Body of pancreas (tissue), 4 donors: ENCODE data around the gene HNRNPL. TPM values are rescaled to one million over a fixed set of nuclear protein-coding genes. Genes with fewer than 3 reads are reported as not detected.

Experiments
- ATAC-seq: fragments of 150-250 bp; one replicate; pipeline ENCODE4 v1.9.1; 2016
- DNase-seq, 4 donors: peaks; one replicate each; pipeline ENCODE4 v3.0.0-alpha.2; 2019
- H3K27ac ChIP-seq, 4 donors: fragments of 200-600 bp; sonication (generic); 1 replicate in 3 of 4; 2 replicates in 1 of 4; pipeline versions ENCODE4 v1.5.1 to v1.6.1; 2016 to 2019; ENCODE audit warnings: mild to moderate bottlenecking in 1 of 4, mixed read lengths in 1 of 4, moderate library complexity in 1 of 4
- H3K27me3 ChIP-seq, 2 donors: fragments of 200-600 bp; sonication (generic); one replicate each; pipeline ENCODE4 v1.6.0; 2016; ENCODE audit warnings: mild to moderate bottlenecking in 1 of 2
- H3K36me3 ChIP-seq, 2 donors: fragments of 200-600 bp; sonication (generic); replicated peaks in 1 of 2; 2 replicates each; pipeline ENCODE4 v1.5.1; 2016; ENCODE audit warnings: low read depth in 2 of 2; ENCODE audit not compliant: insufficient read depth in 1 of 2
- H3K4me1 ChIP-seq: fragments of 200-600 bp; sonication (generic); one replicate; pipeline ENCODE4 v1.6.0; 2016
- H3K4me3 ChIP-seq, 2 donors: fragments of 200-600 bp; sonication (generic); 1 replicate in 1 of 2; 2 replicates in 1 of 2; pipeline ENCODE4 v1.5.1; 2016 to 2019
- H3K9me3 ChIP-seq, 3 donors: fragments of 200-600 bp; sonication (generic); 1 replicate in 2 of 3; 2 replicates in 1 of 3; pipeline ENCODE4 v1.5.1; 2016
- POLR2A ChIP-seq, 3 donors: fragments of 450-650 bp; IDR thresholded peaks; one replicate each; pipeline ENCODE4 v1.6.1; 2016; ENCODE audit warnings: antibody characterized with exemption in 3 of 3, mild to moderate bottlenecking in 2 of 3
- WGBS, 2 donors: methylation state at CpG; one replicate each; pipeline ENCODE4 v1.1.5; 2017; 5-methylcytosine and 5-hydroxymethylcytosine counted together
- intact Hi-C: fragments of 100-400 bp; cut with DNase I; formaldehyde crosslinking; loops from one replicate; pipeline ENCODE4 v1.15.1; 2023
- total RNA-seq, 2 donors: library from RNA; depleted of rRNA; stranded (reverse); fragments of >200 nt; gene quantifications; one replicate each; pipeline ENCODE4 v1.1.0, GENCODE V29; 2016
- TF ChIP-seq, protein P1 (sequence below), 7 experiments: fragments of 450-650 bp in 4 of 7; fragments of 200-600 bp in 3 of 7; sonication (generic) in 3 of 7; IDR thresholded peaks; one replicate each; pipeline ENCODE4 v1.5.1; 2016 to 2019; ENCODE audit warnings: antibody characterized with exemption in 7 of 7

Gene HNRNPL
- 100 to 1,000 TPM in 1 of 2 donors, 10 to 100 TPM in 1; 80.4 to 139 TPM for total RNA-seq

GRCh38 chr19:38849860-38850435 lies at the start of gene HNRNPL:
Gene HNRNPL, minus strand, starts transcription at chr19:38849986. Its CDS starts 20 bp downstream, at chr19:38849966.
- peak in 3 of 4 donors; percentile 100 for DNase-seq
- Histone ChIP-seq H3K27me3 (no peaks in the 10 kb centered on the region), H3K27ac (peak within 1 kb of the TSS; percentile 100), H3K4me3 (peak within 1 kb of the TSS; percentile 17 to 34), H3K36me3 (peaks cover 10 to 20% of the 10 kb centered on the region in 2 donors), H3K9me3 (no peaks in the 10 kb centered on the region), H3K4me1 (peaks cover 46% of the 10 kb centered on the region)
- intact Hi-C loops, result no loop called here
- ATAC-seq, result peak; percentile 74
- 0 to 1% methylated on average over 18 to 41 of the region's 50 CpGs for WGBS, 2 donors
- TF ChIP-seq, protein P1, sequence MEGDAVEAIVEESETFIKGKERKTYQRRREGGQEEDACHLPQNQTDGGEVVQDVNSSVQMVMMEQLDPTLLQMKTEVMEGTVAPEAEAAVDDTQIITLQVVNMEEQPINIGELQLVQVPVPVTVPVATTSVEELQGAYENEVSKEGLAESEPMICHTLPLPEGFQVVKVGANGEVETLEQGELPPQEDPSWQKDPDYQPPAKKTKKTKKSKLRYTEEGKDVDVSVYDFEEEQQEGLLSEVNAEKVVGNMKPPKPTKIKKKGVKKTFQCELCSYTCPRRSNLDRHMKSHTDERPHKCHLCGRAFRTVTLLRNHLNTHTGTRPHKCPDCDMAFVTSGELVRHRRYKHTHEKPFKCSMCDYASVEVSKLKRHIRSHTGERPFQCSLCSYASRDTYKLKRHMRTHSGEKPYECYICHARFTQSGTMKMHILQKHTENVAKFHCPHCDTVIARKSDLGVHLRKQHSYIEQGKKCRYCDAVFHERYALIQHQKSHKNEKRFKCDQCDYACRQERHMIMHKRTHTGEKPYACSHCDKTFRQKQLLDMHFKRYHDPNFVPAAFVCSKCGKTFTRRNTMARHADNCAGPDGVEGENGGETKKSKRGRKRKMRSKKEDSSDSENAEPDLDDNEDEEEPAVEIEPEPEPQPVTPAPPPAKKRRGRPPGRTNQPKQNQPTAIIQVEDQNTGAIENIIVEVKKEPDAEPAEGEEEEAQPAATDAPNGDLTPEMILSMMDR (IDR thresholded peaks at IDR 0.05), result peak in 6 of 7 experiments; percentile 16 to 73 (median 40)
- TF ChIP-seq POLR2A (IDR thresholded peaks at IDR 0.05), result peak; percentile 87 to 95 (median 93)

DNA sequence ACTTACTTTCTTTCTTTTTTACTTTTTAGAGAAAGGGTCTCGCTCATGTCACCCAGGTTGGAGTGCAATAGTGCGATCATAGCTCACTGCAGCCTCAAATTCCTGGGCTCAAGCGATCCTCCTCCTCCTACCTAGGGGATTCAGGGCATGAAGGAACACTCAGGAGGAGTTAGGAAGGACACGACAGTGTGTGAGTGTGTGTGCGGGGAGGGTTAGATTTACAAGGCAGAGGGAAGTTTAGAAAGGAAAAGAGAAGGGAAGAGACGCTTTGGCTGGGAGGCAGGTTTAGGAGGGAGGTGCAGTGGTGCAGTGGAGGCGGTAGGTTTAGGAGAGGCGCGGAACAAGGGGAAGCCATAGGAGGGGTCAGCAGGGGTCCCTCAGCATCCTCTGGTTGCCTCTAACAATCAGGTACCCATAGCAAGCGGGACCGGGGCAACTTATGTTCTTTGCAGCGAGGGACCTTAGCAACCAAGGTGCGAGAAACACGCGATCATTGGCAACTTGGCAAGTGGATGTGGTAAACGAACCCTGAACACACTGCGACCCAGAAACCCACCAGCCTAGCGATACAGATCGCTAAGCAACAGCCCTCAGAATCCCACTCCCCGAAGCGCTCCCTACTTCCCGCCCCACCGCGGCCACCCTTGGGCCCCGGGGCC lies 49.1 kb upstream of the HNRNPL start:
- Histone ChIP-seq H3K27me3 (no peaks in the 10 kb centered on the region), H3K27ac (peak overlapping the region; percentile 67 to 88 (median 74)), H3K4me1 (peaks cover 32% of the 10 kb centered on the region), H3K9me3 (no peaks in the 10 kb centered on the region), H3K4me3 (peak overlapping the region; percentile 31 to 79), H3K36me3 (no peaks in the 10 kb centered on the region)
- 8 to 11% methylated on average over 11 to 25 of the region's 25 CpGs for WGBS, 2 donors
- peak in 1 of 4 donors; percentile 22 for DNase-seq
- TF ChIP-seq POLR2A (IDR thresholded peaks at IDR 0.05), result no peak
- TF ChIP-seq, protein P1 (IDR thresholded peaks at IDR 0.05), result no peak
- ATAC-seq, result no peak
- intact Hi-C loops, result no loop called here

- no peak for TF ChIP-seq POLR2A (IDR thresholded peaks at IDR 0.05)
- TF ChIP-seq, protein P1 (IDR thresholded peaks at IDR 0.05), result no peak
- Histone ChIP-seq H3K27ac (no peak overlapping the region), H3K4me1 (peaks cover 17% of the 10 kb centered on the region)
Measured at GRCh38 chr19:38894968-38895367, 45.2 kb upstream of the HNRNPL start.

DNA sequence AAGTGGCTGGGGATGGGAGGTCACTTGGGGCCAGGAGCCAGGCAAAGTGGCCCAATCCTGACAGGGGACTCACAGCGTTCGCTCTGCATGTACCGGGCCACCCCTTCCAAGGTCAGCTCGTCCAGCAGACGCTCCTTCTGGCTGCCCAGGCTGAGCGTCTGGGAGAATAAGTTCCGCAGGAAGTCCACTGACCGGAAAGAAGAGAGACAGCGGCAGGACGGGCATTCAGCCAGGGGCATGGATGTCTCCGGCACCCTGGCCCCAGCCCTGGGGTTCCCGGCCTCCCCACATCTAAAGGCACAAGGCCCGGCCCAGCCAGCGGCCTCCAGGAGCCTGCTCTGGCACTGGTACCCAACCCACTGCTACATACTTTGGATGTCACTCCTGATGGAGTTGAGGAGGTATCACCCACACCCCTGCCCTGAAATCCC lies 43.6 kb upstream of the HNRNPL start:
- H3K4me3 ChIP-seq, result no peak overlapping the region
- H3K27ac ChIP-seq, result no peak overlapping the region
- intact Hi-C loops, result no loop called here
- TF ChIP-seq POLR2A (IDR thresholded peaks at IDR 0.05), result no peak
- TF ChIP-seq, protein P1 (IDR thresholded peaks at IDR 0.05), result no peak
- H3K9me3 ChIP-seq, result no peaks in the 10 kb centered on the region
- WGBS, 2 donors, result 90 to 91% methylated on average over 10 to 14 of the region's 14 CpGs
- no peaks in the 10 kb centered on the region for H3K27me3 ChIP-seq
- peaks cover 0 to 10% of the 10 kb centered on the region in 2 donors for H3K36me3 ChIP-seq
- DNase-seq (no peak), ATAC-seq (peak; percentile 10)
- peaks cover 9% of the 10 kb centered on the region for H3K4me1 ChIP-seq

More at GRCh38 chr19:38894968-38895367, 45.2 kb upstream of the HNRNPL start:
- 75 to 80% methylated on average over 9 of the region's 9 CpGs for WGBS, 2 donors
- DNase-seq (no peak), ATAC-seq (no peak)
- peaks cover 0 to 2% of the 10 kb centered on the region in 2 donors for H3K36me3 ChIP-seq
- no peaks in the 10 kb centered on the region for H3K9me3 ChIP-seq
- intact Hi-C loops, result no loop called here
- no peak overlapping the region for H3K4me3 ChIP-seq
- H3K27me3 ChIP-seq, result no peaks in the 10 kb centered on the region
